Fibroblast of the aortic adventitia (primary cell): ENCODE measurements around the gene TRHDE. TPM values are rescaled to one million over a fixed set of nuclear protein-coding genes. Genes with fewer than 3 reads are reported as not detected.

Experiments
- DNase-seq: peaks from one replicate; pipeline ENCODE4 v3.0.0-alpha.2; 2010; ENCODE audit warnings: low read depth
- H3K4me3 ChIP-seq: 2 replicates; pipeline ENCODE4 v1.5.1; 2011; ENCODE audit warnings: low read depth, mild to moderate bottlenecking, control low read depth, low read length, moderate library complexity
- CTCF ChIP-seq: IDR thresholded peaks from 2 replicates; pipeline ENCODE4 v1.5.1; 2011; ENCODE audit warnings: mild to moderate bottlenecking, low read length, control low read depth, inconsistent platforms; ENCODE audit not compliant: insufficient read depth
- total RNA-seq: library from RNA; depleted of rRNA; stranded (reverse); fragments of >200 nt; gene quantifications from 2 replicates; pipeline ENCODE4 v1.2.3, GENCODE V29; 2012; ENCODE audit warnings: low replicate concordance

The TRHDE gene
- total RNA-seq, 1 donor: 10.0 TPM

- no peak for TF ChIP-seq CTCF
- no peak overlapping the region for H3K4me3 ChIP-seq
- no peak for DNase-seq
These were observed 87.2 kb downstream of the TRHDE start for GRCh38 chr12:72359416-72359815.

GRCh38 chr12:72365151-72365550 is 93.0 kb downstream of the TRHDE start:
- DNase-seq: no peak
- H3K4me3 ChIP-seq: no peak overlapping the region
- no peak for TF ChIP-seq CTCF

GRCh38 chr12:72366255-72366654 is 94.1 kb downstream of the TRHDE start:
- TF ChIP-seq CTCF: no peak
- H3K4me3 ChIP-seq: no peak overlapping the region
- DNase-seq: no peak

GRCh38 chr12:72368298-72368697 is 96.1 kb downstream of the TRHDE start:
- no peak for DNase-seq
- no peak for TF ChIP-seq CTCF
- no peak overlapping the region for H3K4me3 ChIP-seq

- no peak for DNase-seq
- TF ChIP-seq CTCF: no peak
- H3K4me3 ChIP-seq: no peak overlapping the region
These were observed 96.7 kb downstream of the TRHDE start for GRCh38 chr12:72368719-72369422.

- no peak overlapping the region for H3K4me3 ChIP-seq
- no peak for DNase-seq
- TF ChIP-seq CTCF: no peak
These were observed 97.3 kb downstream of the TRHDE start for GRCh38 chr12:72369423-72369959.
